HG03571 (cell line): Measurements from ENCODE around the gene ACSS1.

Experiments used
- ATAC-seq: cut with Tn5 transposase; IDR thresholded peaks from one replicate; pipeline ENCODE4 v1.9.1; 2021; ENCODE audit not compliant: unreplicated experiment

The ACSS1 gene

GRCh38 chr20:24980291-24981053, 77.5 kb downstream of the ACSS1 start:
- no peak for ATAC-seq

DNA sequence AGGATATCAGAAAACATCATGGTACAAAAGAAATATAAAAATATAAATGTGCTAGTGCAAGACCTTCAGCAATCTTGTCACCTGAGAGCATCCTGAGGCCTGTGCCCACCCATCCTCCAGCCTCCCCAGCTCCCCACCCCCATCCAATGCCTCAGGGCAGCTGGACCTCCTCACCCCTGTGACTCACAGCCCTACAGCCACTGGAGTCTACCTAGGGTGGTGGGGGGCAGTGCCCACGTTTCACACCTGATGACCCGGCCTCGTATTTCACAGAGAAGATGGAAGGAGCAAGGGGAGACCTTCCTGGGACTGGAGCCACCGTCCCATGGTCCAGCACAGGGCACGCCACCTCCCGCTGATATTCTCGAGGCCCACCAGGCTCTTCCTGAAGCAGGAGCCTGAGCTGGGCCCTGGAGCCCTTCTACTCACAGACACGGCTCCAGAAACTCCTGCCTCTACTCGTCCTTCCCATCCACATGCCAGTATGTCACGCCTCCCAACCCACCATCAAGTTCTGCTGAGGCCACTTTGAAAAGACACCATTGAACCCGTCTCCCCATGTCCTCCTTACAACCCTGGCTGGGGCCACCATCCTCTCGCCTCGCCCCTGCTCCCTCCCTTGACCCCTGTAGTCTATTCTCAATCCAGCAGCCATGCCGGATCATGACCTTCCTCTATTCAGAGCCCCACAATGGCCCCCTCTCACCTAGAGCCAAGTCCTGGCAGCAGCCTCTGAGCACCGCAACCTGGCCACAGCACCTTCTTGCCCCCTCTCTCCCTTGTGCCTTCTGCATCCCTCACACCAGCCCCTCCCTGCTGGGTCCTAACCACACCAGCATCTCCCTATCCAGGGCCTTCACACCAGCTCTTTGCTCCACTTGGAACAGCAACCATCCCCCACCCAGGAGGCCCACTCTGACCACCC, 78.6 kb downstream of the ACSS1 start:
- no peak for ATAC-seq

DNA sequence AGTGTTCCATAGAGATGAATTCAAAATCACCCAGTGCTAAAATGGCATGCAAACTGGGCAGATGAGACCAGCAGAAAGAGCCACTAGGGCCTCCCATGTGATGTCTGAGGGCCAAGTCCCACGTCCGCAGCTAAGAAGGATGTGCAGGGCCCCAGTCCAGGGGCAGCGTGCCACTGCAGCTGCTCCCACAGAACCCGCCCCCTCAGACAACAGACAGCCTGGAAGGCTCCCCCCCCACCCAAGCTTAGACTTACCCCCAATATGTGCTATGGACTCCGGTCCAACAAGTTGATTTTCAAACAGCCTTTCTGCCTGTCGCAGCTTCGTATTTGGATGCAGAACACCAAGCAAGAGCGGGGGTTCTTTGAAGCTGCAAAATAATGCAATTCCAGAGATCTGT, 79.4 kb downstream of the ACSS1 start:
- no peak for ATAC-seq

DNA sequence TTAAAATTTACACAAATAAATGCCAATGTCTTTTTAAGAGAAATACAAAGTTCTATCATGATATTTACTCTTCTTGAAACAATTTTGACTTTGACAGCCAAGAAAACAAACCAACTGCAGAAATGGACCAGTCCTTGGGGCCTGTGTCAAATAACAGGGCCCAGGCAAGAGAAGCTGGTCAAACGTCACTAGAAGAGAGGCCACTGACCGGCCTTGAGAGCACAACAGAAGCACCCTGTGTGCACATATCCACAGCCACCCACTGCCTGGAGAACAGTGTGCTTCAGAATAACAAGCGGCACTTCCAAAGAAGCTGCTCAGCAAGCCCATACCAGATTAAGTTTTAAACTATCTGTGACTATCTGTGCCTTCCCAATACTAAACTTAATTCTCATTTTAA, 80.1 kb downstream of the ACSS1 start:
- ATAC-seq: no peak

GRCh38 chr20:24977336-24977735, 80.6 kb downstream of the ACSS1 start:
- no peak for ATAC-seq

GRCh38 chr20:24972341-24972740, 85.6 kb downstream of the ACSS1 start:
- ATAC-seq: no peak

DNA sequence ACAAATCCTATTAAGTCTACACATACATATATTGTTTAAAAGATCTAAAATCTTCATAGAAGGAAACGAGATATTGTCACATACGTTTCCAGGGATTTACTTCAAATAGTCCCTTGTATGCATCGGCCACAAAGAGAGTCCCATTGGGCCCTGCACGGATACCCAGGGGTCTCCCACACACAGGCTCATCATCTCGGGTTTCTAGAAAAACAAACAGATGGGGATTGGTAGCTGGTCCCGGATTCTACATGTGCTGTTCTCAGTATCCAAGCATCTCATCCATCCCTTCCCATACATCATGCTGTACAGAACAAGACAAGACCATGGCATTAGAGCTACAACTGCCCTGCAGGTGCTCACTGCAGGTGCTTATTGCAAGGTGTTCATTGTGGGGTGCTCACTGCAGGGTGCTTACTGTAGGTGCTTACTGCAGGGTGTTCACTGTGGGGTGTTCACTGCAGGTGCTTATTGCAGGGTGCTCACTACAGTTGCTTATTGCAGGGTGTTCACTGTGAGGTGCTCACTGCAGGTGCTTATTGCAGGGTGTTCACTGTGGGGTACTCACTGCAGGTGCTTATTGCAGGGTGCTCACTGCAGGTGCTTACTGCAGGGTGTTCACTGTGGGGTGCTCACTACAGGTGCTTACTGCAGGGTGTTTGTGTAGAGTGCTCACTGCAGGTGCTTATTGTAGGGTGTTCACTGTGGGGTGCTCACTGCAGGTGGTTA, 86.4 kb downstream of the ACSS1 start:
- ATAC-seq: no peak

- no peak for ATAC-seq
These were observed 87.2 kb downstream of the ACSS1 start for GRCh38 chr20:24970754-24971153.

- no peak for ATAC-seq
These were observed 87.8 kb downstream of the ACSS1 start for GRCh38 chr20:24970030-24970553.

DNA sequence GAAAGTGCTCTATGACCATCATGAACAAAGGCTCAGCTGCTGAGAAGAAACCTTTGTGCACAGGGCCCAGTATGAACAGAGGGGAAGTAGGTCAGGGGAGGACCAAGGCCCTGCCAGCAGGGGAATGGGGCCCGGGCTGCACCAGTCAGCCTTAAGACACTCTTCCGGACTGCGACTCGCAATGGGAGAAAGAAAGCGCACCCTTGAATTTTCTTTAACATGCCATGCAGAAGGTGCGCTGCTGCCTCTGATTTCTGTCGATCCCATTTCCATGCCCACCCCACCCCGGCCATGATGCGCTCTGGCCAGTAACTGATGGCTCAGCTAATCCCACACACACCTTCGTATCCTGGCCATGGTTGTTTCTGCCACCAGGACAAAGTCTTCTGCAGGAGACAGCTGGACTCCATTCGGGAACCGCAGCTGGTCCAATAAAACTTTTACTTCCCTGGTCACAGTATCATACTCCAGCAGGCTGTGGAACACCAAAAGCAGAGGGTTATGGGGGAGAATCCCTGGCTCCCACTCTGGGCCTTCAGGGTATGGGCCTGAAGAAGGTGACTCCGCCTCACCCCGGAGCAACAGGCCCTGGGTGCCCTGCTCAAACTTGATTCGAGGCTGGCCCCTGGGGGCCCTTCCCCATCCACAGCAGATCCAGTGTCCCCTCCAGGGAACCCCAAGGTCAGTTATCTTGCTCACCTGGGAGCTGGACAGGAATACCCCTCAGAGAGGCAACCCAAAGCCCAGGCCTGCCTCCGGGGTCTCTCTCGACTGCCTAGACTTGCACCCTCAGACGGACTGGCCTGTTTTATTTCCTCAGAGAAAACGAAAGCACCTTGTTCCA, 88.5 kb downstream of the ACSS1 start:
- no peak for ATAC-seq

DNA sequence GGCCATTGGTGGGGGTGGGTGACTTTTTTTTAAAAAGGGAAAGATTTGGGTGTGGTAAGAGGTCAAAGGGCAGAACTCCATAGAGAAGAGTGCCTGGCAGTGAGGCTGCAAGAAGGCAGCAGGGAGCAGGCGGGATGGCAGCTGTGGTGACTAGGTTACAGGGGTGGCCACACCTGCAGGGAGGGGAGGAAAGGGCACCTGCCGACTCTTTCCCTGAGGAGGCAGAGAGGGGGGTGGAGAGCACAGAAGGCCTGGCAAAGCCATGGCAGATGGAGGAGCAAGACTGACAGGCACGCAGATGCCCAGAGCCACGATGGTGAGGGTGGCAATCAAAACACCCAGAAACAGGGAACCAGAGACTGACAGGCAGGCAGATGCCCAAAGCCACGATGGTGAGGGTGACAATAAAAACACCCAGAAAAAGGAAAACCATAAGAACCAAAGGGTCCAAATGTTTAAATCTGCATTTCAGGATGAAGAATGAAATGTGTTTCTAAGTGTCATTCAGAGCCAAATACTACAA, 89.6 kb downstream of the ACSS1 start:
- ATAC-seq: no peak

DNA sequence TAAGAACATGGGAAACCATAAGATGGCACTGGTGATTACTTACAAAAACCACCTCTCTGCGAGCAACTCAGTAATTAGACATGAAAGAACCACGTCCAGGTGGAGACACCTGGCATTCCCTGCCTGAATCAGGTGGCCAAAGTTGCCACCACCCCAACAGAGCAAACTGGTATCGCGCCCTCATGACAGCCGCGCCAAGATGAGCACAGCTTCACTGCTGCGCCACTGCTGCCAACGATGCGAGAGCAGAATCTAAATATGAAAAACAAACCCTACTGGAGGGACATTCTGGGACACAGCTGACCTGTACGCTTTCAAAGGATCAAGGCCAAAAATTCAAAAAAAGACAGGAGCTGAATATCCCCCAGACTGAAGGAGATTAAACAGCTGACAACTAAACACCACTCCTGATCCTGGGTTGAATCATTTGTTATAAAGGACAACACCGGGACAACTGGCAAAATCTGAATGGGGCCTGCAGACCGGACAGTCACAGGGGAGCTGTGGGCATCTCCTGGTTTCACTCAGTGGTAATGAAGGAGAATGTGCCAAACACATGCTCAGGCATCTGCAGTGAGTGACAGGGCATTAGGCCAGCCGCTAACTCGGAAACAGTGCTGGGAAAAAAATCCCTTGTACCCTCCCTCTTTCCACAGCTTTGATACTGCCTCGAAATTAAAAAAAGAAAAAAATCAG, 91.5 kb downstream of the ACSS1 start:
- ATAC-seq: no peak

DNA sequence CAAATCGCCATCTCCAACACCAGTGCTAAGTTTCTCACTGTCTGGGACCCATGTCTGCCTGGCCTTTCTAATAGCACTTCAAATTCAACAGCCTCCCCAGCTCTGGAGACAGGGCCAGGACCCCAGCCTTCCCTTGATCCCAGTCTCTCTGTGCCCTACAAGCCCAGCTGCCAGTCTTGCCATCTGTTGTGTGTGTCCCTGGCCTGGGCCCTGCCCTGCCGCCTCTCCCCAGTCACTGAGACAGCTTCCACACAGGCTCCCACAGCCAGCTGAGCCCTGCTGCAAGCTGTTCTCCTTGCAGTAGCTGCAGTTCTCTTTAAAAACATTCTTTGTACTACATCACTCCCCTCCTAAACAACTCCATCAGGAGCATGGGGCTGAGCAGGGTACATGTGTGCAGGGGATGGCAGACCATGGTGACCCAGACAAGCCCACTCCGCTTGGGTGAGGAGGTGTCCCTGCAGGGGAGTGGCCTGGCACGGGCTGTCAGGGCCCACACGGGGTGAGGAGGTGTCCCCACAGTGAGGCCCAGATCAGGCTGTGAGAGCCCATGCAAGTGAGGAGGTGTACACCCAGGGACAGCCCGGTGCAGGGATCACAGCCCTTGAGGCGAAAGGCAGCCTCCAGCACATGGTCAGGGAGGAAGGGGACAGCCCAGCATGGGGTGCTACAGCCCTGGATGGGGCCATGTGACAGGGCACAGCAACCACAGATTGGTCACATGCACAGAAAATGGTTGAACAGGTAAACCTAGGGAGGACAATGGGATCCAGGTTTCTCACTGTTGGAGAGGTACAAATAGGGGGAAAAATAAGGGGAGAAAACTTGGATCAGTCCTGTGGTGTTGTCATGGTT, 92.6 kb downstream of the ACSS1 start:
- ATAC-seq: no peak

DNA sequence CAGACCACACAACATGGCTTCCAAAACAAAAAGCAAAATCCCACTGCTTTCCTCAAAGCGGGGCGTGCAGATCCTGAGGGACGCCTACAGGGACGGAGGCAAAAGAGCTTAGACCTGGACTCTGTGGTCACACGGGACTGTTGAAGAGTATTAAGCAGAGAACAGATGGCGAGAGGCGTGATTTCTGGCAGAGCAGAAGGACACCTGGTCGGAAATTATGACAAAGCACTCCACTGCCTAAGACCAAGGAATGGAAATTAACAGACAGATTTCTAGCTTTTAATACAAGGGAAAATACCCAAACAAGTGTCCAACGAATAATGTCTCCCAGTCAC, 93.5 kb downstream of the ACSS1 start:
- ATAC-seq: no peak

DNA sequence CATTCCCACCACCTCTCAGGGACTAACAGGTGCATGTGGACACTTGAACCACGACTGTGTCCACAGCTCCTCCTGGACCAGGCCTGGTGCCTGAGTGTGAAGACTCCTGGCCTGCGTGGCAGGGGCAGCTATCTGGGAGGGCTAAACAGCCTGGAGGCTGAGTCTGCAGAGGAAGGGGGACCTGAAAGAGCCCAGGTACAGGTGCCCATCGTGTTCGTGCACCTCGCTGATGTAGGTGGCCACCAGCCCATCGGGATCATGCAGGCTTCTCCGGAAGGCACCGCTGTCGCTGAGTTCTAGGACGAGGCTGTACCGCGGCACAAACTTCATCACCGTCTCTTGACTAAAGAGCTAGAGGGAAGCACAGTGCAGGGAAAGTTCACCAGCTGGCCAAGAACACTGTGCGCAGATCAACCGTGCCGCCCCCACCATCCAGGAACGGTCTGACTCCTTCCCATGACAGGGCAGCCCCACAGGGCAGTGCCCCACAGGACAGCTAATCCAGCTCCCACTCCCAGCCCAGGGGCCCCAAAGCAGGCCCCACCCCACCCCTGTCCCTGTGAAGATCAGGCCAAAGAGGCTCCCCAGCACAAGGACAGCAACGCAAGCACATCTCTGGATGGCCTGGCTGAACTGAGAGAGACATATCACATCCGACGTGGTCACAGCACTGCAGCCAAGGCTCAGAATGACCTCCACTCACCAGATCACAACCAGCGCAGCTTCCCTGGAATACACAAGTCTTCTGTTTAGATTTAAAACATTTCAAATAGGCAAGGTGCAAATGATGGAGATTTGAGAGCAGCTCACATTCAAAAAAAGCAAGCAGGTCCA, 94.0 kb downstream of the ACSS1 start:
- ATAC-seq: no peak

GRCh38 chr20:24962510-24962909, 95.4 kb downstream of the ACSS1 start:
- ATAC-seq: no peak

DNA sequence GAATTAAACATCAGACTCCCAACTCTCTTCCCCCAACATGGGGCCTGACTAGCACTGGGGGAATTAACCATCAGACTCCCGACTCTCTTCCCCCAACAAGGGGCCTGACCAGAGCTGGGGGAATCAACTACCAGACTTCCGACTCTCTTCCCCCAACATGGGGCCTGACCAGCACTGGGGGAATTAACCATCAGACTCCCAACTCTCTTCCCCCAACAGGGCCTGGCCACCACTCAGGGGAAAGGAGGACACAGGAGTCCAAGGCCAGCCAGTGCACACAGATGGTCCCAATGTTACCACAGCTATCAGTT, 95.8 kb downstream of the ACSS1 start:
- no peak for ATAC-seq
